HG03378 (cell line): ENCODE data around the gene MTMR1.
A peak's percentile ranks its signal among the peaks of the same experiment; 100 is the strongest.

Source experiments
- ATAC-seq: cut with Tn5 transposase; IDR thresholded peaks from one replicate; pipeline ENCODE4 v1.9.1; 2021; ENCODE audit warnings: mild to moderate bottlenecking, moderate library complexity; ENCODE audit not compliant: unreplicated experiment

Gene MTMR1

GRCh38 chrX:150777328-150777992, 84.3 kb downstream of the MTMR1 start:
- ATAC-seq = no peak

GRCh38 chrX:150779385-150779784, 86.2 kb downstream of the MTMR1 start:
- ATAC-seq = no peak

- no peak for ATAC-seq
Measured at GRCh38 chrX:150781677-150782076, 88.5 kb downstream of the MTMR1 start.

- peak; percentile 51 for ATAC-seq
Measured at GRCh38 chrX:150790021-150790420, 96.8 kb downstream of the MTMR1 start.

- no peak for ATAC-seq
Measured at GRCh38 chrX:150792949-150793527, 99.8 kb downstream of the MTMR1 start.

GRCh38 chrX:150805736-150806135, 112.5 kb downstream of the MTMR1 start:
- no peak for ATAC-seq

- no peak for ATAC-seq
Measured at GRCh38 chrX:150806827-150807226, 113.6 kb downstream of the MTMR1 start.

GRCh38 chrX:150813922-150814321, 120.7 kb downstream of the MTMR1 start:
- ATAC-seq = no peak
